NCI-H2196 treated with DMSO at 0.1 percent for 48 hours (cell line): ENCODE results near the gene PSMB7.

Experiments
- DNase-seq: peaks from one replicate; lab custom pipeline; 2025; ENCODE audit not compliant: unreplicated experiment; lab: John Stamatoyannopoulos, UW

The PSMB7 gene

GRCh38 chr9:124358631-124359030 lies 56.6 kb downstream of the PSMB7 start:
- no peak for DNase-seq

GRCh38 chr9:124357721-124358361 lies 57.4 kb downstream of the PSMB7 start:
- no peak for DNase-seq

GRCh38 chr9:124356745-124357390 lies 58.4 kb downstream of the PSMB7 start:
- no peak for DNase-seq

- no peak for DNase-seq
Observed at GRCh38 chr9:124355941-124356744, 59.1 kb downstream of the PSMB7 start.

- DNase-seq = no peak
Observed at GRCh38 chr9:124355039-124355940, 60.0 kb downstream of the PSMB7 start.

- DNase-seq = no peak
Observed at GRCh38 chr9:124354346-124355038, 60.8 kb downstream of the PSMB7 start.

GRCh38 chr9:124353811-124354274 lies 61.4 kb downstream of the PSMB7 start:
- no peak for DNase-seq

GRCh38 chr9:124353166-124353768 lies 62.0 kb downstream of the PSMB7 start:
- no peak for DNase-seq

- no peak for DNase-seq
Observed at GRCh38 chr9:124352616-124353015, 62.6 kb downstream of the PSMB7 start.

- no peak for DNase-seq
Observed at GRCh38 chr9:124351672-124352468, 63.4 kb downstream of the PSMB7 start.

- DNase-seq = no peak
Observed at GRCh38 chr9:124350494-124351263, 64.6 kb downstream of the PSMB7 start.

GRCh38 chr9:124349675-124350493 lies 65.4 kb downstream of the PSMB7 start:
- DNase-seq = no peak

GRCh38 chr9:124349267-124349666 lies 66.0 kb downstream of the PSMB7 start:
- no peak for DNase-seq

GRCh38 chr9:124348831-124349230 lies 66.4 kb downstream of the PSMB7 start:
- DNase-seq = no peak

GRCh38 chr9:124348363-124348762 lies 66.9 kb downstream of the PSMB7 start:
- no peak for DNase-seq

GRCh38 chr9:124347968-124348358 lies 67.3 kb downstream of the PSMB7 start:
- DNase-seq = no peak

GRCh38 chr9:124347206-124347967 lies 67.9 kb downstream of the PSMB7 start:
- DNase-seq = no peak
